ENCODE data around the gene ELMO2.
"Not testable (repeated sequence)": the region's sequence is repeated elsewhere in the genome, so short reads cannot be mapped to it uniquely, and the experiment has no call there.

Gene ELMO2

DNA sequence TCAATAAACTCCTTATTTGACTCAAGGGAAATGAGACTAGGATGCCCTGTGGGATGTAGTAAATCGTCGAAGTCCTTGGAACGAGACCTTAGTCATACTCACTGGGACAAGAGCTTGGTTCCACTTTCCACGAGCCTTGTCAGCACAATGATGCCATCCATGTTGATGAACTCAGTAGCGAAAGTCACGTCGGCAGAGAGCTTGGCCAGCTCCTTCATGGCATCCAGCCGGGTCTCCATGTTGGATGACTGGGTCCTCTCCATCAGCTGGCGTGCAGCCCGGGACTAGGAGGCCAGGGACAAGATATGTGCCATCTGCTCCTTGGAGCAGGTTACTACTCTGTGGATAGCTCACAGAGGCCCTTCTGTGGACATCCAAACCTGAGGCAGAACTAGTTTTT, 17.5 kb downstream of the ELMO2 start:
- DNase-seq (ENCODE audit: low spot score), result no peak
- TF ChIP-seq, protein P1, sequence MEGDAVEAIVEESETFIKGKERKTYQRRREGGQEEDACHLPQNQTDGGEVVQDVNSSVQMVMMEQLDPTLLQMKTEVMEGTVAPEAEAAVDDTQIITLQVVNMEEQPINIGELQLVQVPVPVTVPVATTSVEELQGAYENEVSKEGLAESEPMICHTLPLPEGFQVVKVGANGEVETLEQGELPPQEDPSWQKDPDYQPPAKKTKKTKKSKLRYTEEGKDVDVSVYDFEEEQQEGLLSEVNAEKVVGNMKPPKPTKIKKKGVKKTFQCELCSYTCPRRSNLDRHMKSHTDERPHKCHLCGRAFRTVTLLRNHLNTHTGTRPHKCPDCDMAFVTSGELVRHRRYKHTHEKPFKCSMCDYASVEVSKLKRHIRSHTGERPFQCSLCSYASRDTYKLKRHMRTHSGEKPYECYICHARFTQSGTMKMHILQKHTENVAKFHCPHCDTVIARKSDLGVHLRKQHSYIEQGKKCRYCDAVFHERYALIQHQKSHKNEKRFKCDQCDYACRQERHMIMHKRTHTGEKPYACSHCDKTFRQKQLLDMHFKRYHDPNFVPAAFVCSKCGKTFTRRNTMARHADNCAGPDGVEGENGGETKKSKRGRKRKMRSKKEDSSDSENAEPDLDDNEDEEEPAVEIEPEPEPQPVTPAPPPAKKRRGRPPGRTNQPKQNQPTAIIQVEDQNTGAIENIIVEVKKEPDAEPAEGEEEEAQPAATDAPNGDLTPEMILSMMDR (IDR thresholded peaks at IDR 0.05; ENCODE audit: extremely low read depth, insufficient read depth, missing control alignments), result no peak
- in situ Hi-C loops (cut with MboI; ENCODE audit: low pct_unique_long_range_greater_than_20kb, low sequenced_read_pairs, unreplicated experiment), result no loop called here

DNA sequence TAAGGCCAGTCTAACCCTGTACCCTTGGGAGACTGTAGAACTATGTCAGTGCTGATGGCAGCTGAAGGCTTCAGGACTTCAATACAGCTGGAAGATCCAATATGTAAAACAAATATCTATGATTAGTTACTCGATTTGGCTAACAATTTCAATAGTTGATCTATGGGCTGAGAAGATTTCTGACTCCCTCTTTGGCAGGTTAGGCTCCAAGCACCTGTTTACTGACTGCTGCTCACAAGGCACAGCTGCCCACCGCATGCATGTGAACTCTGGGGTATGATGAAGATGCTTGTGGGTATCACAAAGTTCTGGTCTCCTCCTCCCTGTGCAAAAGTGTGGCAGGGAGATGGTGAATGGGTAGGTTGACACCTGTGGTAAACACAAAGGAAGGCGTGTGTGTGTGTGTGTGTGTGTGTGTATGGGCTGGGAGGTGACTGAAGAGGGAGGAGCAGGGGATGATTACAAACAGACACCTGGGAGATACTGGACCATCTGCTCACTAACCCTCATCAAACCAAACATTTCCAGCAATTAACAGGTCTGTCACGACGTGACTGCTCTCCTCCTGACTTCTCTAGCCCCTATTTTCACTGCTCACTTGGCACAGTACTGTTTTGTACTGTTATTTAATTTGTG, 18.1 kb downstream of the ELMO2 start:
- DNase-seq (ENCODE audit: low spot score), result no peak
- TF ChIP-seq, protein P1 (IDR thresholded peaks at IDR 0.05; ENCODE audit: extremely low read depth, insufficient read depth, missing control alignments), result no peak
- in situ Hi-C loops (cut with MboI; ENCODE audit: low pct_unique_long_range_greater_than_20kb, low sequenced_read_pairs, unreplicated experiment), result no loop called here

DNA sequence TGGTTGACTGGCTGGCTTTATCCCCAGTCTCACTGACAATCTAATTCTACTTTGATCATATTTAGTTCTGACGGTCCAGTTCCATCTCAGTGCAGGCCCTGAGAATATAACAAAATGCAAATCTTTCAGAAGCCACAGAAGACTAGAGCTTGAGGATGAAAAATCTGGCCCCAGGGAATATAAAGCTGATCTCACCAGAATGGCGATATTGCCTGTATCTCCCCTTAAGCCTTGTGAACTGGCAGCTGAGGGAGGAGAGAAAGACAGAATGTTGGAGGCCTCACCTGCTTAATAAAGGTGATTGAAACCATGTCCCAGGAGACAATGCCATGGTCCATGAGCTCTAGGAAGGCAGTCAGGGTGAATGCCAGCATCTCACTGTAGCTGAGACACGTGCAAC, 19.4 kb downstream of the ELMO2 start:
- in situ Hi-C loops (cut with MboI; ENCODE audit: low pct_unique_long_range_greater_than_20kb, low sequenced_read_pairs, unreplicated experiment); DNase-seq (ENCODE audit: low spot score): not testable (repeated sequence)

DNA sequence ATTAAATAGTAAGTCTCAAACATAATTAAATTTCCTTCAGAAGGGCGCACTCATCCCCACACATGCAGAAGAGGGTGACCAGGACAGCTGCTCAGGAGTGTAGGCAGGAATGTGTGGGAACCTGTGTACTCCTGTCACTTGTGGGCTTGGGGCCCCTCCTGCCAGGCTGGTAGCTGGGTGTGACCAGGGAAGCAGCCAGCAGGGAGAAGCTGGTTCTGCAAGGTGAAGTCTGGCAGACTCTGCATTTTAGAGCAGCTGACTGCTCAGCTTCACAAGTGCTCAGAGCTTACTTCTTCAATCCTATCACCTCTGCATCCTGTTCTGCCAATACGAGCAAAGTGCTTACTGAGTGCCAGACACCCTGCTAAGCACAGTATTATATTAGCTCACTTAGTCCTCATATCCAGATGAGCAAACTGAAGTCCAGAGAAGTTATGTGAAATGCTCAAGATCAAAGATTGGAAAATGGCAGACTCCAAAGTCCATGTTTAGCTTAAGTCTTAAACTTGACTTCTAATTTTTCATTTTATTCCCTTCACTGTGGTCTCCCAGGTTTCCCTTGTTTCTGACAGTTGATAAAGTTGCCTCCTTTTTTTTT, 27.9 kb downstream of the ELMO2 start:
- DNase-seq (ENCODE audit: low spot score), result no peak
- TF ChIP-seq, protein P1 (IDR thresholded peaks at IDR 0.05; ENCODE audit: extremely low read depth, insufficient read depth, missing control alignments), result no peak
- in situ Hi-C loops (cut with MboI; ENCODE audit: low pct_unique_long_range_greater_than_20kb, low sequenced_read_pairs, unreplicated experiment), result no loop called here

DNA sequence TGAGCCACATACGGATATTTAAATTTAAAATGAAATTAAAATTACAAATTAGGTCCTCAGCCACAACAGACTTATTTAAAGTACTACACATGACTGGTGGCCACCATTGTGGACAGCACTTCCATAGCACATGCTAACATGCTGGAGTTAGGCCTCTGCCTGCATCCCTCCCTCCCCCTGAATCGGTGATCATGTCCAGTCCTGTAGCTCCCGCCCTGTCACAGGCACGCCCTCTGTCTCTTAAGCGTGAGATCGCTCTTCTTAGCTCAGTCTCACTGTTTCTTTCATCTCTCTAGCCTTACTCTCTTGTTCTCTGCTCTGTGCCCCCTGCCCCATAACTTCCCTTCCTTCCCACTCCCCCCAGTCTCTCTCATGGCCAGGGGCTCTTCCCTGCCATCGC, 28.9 kb downstream of the ELMO2 start:
- TF ChIP-seq, protein P1 (IDR thresholded peaks at IDR 0.05; ENCODE audit: extremely low read depth, insufficient read depth, missing control alignments), result no peak
- in situ Hi-C loops (cut with MboI; ENCODE audit: low pct_unique_long_range_greater_than_20kb, low sequenced_read_pairs, unreplicated experiment), result no loop called here
- no peak for DNase-seq (ENCODE audit: low spot score)

DNA sequence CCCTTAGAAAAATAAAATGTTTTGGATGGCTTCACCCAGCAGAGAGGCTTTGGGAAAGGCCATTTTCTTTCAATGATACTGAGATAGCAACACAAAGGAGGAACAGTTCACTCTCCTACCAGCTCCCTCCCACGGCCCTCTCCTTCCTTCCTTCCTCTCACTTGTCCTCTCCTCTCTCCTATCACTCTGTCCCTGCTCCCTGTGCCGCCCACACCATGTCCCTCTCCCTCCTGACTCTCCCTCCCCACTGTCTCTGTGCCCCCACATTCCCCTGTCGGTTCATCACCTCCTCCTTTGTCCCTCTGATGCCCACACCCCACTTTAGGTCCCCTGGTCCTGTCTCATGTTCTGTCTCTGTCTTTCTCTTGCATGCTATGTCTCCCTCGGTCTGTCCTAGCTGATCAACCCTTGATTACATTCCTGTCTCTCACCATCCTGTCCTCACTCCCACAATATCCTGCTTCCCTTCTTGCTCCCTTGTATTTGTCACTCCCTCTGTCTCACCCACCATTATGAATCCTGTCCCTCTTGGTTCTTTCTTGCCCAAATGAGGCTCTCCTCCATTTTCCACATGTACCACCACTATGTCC, 30.1 kb downstream of the ELMO2 start:
- TF ChIP-seq, protein P1 (IDR thresholded peaks at IDR 0.05; ENCODE audit: extremely low read depth, insufficient read depth, missing control alignments), result no peak
- in situ Hi-C loops (cut with MboI; ENCODE audit: low pct_unique_long_range_greater_than_20kb, low sequenced_read_pairs, unreplicated experiment), result no loop called here
- DNase-seq (ENCODE audit: low spot score), result no peak

DNA sequence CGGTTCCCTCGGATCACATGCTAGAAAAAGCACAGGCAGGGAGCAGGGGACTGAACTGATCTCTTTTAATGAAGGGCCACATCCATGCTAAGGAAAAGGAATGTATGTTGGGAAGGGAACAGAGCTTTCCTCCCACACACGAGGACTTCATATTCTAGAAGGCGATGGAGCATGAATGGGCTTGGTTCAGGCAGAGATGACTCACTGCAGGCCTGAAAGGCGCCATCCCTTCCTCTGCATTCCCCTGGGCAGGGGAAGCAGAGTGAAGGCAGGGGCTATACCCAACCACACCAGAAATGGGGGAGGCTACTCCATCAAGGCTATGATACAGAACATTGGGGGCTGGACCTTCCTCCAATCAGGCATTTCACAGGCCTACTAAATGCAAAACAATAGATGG, 30.6 kb downstream of the ELMO2 start:
- in situ Hi-C loops (cut with MboI; ENCODE audit: low pct_unique_long_range_greater_than_20kb, low sequenced_read_pairs, unreplicated experiment), result no loop called here
- TF ChIP-seq, protein P1 (IDR thresholded peaks at IDR 0.05; ENCODE audit: extremely low read depth, insufficient read depth, missing control alignments), result no peak
- no peak for DNase-seq (ENCODE audit: low spot score)
